HG03565 (cell line): ENCODE results near the gene DDX52.

Experiments
- ATAC-seq: cut with Tn5 transposase; IDR thresholded peaks from one replicate; pipeline ENCODE4 v1.9.1; 2021; ENCODE audit warnings: mild to moderate bottlenecking, moderate library complexity; ENCODE audit not compliant: unreplicated experiment

The DDX52 gene

GRCh38 chr17:37598145-37598544 is 45.1 kb downstream of the DDX52 start:
- ATAC-seq: no peak

DNA sequence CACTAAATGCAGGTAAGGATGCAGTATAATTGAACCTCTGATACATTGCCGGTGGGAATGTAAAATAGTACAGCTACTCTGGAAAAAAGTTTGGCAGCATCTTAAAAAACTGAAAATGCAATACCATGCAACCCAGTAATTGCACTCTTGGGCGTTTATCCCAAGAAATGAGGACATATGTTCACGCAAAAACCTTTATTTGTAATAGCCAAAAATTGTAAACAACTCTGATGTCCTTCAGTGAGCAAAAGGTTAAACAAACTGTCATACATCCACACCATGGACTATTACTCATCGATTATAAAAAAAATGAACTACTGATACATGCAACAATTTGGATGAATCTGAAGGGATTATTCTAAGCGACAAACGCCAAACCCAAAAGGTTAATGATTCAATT is 51.0 kb downstream of the DDX52 start:
- ATAC-seq: no peak

DNA sequence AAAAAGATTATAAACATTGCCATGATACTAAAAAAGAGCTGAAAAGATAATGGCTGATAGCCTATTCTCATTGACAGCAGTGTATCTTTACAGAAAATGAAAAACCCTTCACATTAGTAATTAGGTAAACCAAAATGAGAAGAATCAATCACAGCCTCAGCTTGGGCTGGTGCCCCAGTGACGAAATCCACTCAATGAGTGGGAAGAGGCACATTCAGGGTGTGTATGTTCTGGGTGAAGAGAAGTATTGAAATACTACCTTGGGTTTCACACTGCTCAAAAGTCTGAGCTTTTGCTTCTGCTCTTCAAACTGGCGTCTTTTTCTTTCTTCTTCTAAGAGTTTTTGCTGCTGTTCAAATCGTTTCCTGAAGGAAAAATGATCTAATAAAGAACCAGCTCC is 58.2 kb downstream of the DDX52 start:
- ATAC-seq: no peak

- ATAC-seq: no peak
Measured at GRCh38 chr17:37576281-37576680, 67.0 kb downstream of the DDX52 start.

DNA sequence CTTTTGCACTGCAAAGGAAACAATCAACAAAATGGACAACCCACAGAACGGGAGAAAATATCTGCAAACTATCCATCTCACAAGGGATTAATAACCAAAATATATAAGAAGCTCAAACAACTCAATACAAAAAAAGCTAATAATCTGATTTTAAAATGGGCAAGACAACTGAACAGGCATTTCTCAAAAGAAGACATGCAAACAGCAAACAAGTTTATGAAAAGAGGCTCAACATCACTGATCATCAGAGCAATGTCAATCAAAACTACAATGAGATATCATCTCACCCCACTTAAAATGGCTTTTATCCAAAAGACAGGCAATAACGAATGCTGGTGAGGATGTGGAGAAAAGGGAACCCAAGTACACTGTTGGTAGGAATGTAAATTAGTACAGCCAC is 68.8 kb downstream of the DDX52 start:
- no peak for ATAC-seq

DNA sequence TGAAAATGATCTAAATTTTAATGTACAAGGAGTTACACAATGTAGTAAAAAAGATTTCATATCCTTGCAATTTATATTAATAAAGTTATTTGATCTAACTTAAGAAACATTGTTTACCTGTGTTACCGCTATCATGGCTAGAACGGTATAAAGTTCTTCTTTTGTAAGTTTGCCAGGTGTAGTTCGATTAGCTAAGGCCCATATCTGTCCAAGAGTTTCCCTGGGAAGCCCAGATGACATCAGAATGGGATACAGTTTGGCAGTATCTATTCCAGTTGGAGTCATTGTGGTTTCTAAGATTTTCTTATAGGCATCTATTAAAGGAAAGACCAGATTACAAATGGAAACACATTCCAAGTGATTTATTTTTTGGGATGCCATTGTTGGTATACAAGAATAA is 71.6 kb downstream of the DDX52 start:
- no peak for ATAC-seq

DNA sequence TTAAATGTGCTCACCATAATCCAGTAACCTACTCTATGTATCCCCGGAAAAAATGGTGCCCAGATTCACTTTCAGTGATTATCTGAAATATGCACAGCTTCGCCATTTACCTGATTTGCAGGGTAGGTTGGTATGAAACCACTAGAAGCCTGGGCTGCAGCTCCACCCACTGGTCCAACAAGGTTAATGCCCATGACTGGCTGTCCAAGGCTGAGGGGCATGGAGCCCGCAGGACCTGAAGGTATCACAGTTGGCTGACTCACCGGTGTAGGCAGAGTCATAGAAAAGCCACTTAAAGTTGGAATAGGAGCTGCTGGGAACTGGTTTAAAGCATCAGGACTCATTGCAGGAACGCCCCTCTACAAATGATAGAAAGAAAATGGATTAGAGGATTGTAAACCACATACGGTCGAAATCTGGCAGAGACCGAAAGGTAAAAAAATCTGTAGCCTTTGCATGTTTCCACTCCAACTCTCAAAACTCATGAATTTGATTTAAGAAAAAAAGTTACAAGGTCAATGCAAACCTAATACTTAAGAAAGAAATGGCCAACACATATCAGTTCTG is 72.6 kb downstream of the DDX52 start:
- ATAC-seq: no peak

- no peak for ATAC-seq
Measured at GRCh38 chr17:37568350-37569053, 74.7 kb downstream of the DDX52 start.

- no peak for ATAC-seq
Measured at GRCh38 chr17:37567538-37567937, 75.7 kb downstream of the DDX52 start.

DNA sequence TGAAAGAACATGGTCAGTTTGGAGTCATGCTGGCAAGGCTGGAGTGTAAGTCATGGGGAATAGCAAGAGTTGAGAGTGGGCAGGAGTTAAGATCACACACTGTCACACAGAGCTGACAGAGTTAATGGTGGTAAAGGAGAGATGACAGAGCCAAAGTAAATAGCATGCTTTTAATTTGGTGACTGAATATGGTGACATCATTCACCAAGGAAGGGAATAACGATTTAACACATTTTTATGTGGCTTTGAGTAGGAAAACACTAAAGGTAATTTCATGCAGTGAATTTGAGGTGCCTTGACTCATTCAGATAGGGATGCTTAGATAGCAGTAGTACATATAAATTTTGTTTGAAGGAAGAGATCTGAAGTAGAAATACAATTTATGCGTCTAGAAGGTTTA is 76.1 kb downstream of the DDX52 start:
- no peak for ATAC-seq

DNA sequence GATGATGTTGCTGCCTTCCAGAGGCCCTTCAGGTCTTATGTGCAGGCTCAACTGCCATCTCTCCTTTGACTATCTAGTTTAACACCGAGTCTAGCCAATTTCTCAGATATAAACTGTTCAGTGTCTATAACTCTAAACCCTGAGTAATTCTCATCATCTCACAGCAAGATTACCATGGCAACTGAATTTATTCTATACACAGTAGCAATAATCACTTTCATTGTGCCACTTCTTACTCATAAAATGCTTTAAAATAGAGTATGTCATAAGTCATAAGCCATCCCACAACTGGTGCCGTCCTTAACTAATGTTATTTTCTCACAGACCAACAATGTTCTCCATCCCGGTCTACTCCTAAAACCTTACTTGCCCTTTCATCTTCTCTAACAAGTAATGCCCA is 79.0 kb downstream of the DDX52 start:
- ATAC-seq: no peak

- ATAC-seq: no peak
Measured at GRCh38 chr17:37562016-37562745, 81.1 kb downstream of the DDX52 start.
